Right lobe of liver (tissue), 6 donors: Measurements from ENCODE around the gene KCNQ1OT1. TPM values are rescaled to one million over a fixed set of nuclear protein-coding genes. Genes with fewer than 3 reads are reported as not detected.

Experiments used
- ATAC-seq, 4 donors: fragments of 200-7000 bp; cut with Tn5 transposase; one replicate each; pipeline ENCODE4 v1.9.1; 2020; ENCODE audit warnings: mild to moderate bottlenecking in 4 of 4, moderate library complexity in 4 of 4
- DNase-seq, 3 donors: peaks; one replicate each; pipeline ENCODE4 v3.0.0-alpha.2; 2020
- H3K27ac ChIP-seq, 3 donors: fragments of 200-600 bp; one replicate each; pipeline ENCODE4 v1.8.0; 2022
- H3K27me3 ChIP-seq, 2 donors: fragments of 200-600 bp; one replicate each; pipeline ENCODE4 v1.8.0; 2022
- H3K36me3 ChIP-seq, 4 donors: fragments of 200-600 bp; sonication (generic) in 1 of 4; one replicate each; pipeline versions ENCODE4 v1.5.1 to v1.8.0; 2017 to 2022; ENCODE audit warnings: control low read depth in 1 of 4
- H3K4me1 ChIP-seq, 4 donors: fragments of 200-600 bp; sonication (generic) in 1 of 4; one replicate each; pipeline versions ENCODE4 v1.5.1 to v1.8.0; 2017 to 2022; ENCODE audit warnings: control low read depth in 1 of 4
- H3K4me3 ChIP-seq, 3 donors: fragments of 200-600 bp; one replicate each; pipeline ENCODE4 v1.8.0; 2022
- H3K9me3 ChIP-seq, 4 donors: fragments of 200-600 bp; sonication (generic) in 1 of 4; one replicate each; pipeline versions ENCODE4 v1.5.1 to v1.8.0; 2017 to 2022; ENCODE audit warnings: control low read depth in 1 of 4
- POLR2A ChIP-seq: fragments of 450-650 bp; IDR thresholded peaks from one replicate; pipeline ENCODE4 v1.6.1; 2017; ENCODE audit warnings: antibody characterized with exemption, mild to moderate bottlenecking
- WGBS: methylation state at CpG from one replicate; pipeline ENCODE4 v1.1.6; 2018; ENCODE audit warnings: low coverage, low lambda C conversion rate; ENCODE audit not compliant: insufficient coverage; ENCODE audit errors: missing lambda C conversion rate; 5-methylcytosine and 5-hydroxymethylcytosine counted together
- intact Hi-C, 2 donors: fragments of 100-400 bp; cut with DNase I; formaldehyde crosslinking; loops; one replicate each; pipeline versions ENCODE4 v1.11.2 to v1.14.1; 2022
- total RNA-seq, 6 experiments: library from RNA; depleted of rRNA in 2 of 6; stranded (reverse); fragments of >200 nt in 2 of 6; fragmentation: NEBNext Ultra II Directional in 3 of 6; extraction: Animal tissue kit (Norgen Biotek cat#: 25700) in 3 of 6; gene quantifications; one replicate each; pipeline versions ENCODE4 v1.1.0 to v1.2.4, GENCODE V29; 2016 to 2023
- TF ChIP-seq, protein P1 (sequence below), 4 donors: fragments of 200-600 bp in 3 of 4; fragments of 450-650 bp in 1 of 4; IDR thresholded peaks; one replicate each; pipeline versions ENCODE4 v1.5.1 to v1.8.0; 2016 to 2022; ENCODE audit warnings: antibody characterized with exemption in 4 of 4, mild to moderate bottlenecking in 2 of 4
- donor health status: DM: no; HTN: yes; CAD: no.
- donor health status: DM: no; HTN: no; CAD: no.
- donor health status: DM: no; HTN: no; CAD: no.
- donor health status: DM: no; HTN: yes; CAD: no.
- donor health status: DM: no; HTN: yes; CAD: no.

KCNQ1OT1 gene
- total RNA-seq, 6 experiments from 2014 or later = 0.37 to 1.7 (median 0.60) TPM

DNA sequence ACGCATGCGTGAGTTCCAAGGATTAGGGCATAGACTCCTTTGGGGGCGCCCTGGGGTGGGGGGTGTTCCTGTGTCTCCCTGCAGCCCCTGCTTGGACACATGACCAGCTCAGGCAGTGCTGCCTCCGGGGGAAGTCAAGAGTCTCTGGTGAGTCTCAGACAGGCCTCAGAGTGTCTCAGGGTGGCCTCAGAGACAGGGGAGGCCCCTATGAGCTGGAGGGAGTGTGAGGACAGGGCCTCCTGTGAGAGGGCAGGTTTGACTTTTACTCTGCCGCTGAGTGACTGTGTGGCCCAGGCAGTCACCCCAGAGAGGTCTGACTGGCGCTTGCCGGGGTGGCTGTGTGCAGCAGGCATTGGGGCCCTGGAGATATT lies 41.2 kb upstream of the KCNQ1OT1 start:
- 62% methylated on average over 4 of the region's 7 CpGs for WGBS
- Histone ChIP-seq H3K36me3 (no peaks in the 10 kb centered on the region), H3K27me3 (no peaks in the 10 kb centered on the region), H3K9me3 (no peaks in the 10 kb centered on the region), H3K4me3 (no peak overlapping the region), H3K27ac (no peak overlapping the region), H3K4me1 (no peaks in the 10 kb centered on the region)
- DNase-seq = peak in 1 of 3 donors; percentile 40
- TF ChIP-seq, protein P1, sequence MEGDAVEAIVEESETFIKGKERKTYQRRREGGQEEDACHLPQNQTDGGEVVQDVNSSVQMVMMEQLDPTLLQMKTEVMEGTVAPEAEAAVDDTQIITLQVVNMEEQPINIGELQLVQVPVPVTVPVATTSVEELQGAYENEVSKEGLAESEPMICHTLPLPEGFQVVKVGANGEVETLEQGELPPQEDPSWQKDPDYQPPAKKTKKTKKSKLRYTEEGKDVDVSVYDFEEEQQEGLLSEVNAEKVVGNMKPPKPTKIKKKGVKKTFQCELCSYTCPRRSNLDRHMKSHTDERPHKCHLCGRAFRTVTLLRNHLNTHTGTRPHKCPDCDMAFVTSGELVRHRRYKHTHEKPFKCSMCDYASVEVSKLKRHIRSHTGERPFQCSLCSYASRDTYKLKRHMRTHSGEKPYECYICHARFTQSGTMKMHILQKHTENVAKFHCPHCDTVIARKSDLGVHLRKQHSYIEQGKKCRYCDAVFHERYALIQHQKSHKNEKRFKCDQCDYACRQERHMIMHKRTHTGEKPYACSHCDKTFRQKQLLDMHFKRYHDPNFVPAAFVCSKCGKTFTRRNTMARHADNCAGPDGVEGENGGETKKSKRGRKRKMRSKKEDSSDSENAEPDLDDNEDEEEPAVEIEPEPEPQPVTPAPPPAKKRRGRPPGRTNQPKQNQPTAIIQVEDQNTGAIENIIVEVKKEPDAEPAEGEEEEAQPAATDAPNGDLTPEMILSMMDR (IDR thresholded peaks at IDR 0.05) = no peak
- no peak for TF ChIP-seq POLR2A
- intact Hi-C loops = no loop called here
- ATAC-seq = peak in 1 of 4 donors; percentile 9

DNA sequence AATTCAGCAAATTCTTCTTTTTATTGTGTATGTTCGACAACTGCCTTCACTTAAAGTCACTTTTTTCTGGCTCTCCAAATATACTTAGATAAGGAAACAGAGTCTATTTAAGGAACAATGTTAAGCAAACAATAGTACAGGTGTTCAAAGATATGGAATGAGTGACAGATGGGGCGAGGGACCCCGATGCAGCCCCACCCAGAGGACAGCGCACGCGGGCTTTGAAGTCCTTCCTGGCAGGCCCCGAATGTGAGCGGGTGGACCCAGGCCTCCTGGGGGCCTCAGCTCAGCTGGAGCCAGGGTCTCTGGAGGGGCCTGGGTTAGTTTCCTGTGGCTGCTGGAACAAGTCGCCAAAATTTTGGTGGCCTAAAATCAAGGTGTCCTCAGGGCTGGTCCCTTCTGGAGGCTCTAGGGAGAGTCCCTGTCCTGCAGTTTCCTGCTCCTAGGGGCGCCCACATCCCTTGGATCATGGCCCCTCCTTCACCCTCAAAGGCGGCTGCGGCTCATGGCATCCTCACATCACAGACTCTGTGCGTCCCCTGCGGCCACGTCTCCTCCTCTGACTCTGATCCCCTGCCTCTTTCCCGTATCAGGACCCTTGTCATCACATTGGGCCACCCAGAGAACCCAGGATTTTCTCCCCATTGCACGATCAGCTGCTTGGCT lies 40.6 kb upstream of the KCNQ1OT1 start:
- no peaks in the 10 kb centered on the region for H3K36me3 ChIP-seq
- DNase-seq = peak in 1 of 3 donors; percentile 35
- no peak for TF ChIP-seq POLR2A
- TF ChIP-seq, protein P1 (IDR thresholded peaks at IDR 0.05) = no peak
- ATAC-seq = no peak
- WGBS = 79% methylated on average over 11 of the region's 17 CpGs
- no peak overlapping the region for H3K4me3 ChIP-seq
- H3K4me1 ChIP-seq = no peaks in the 10 kb centered on the region
- no peaks in the 10 kb centered on the region for H3K9me3 ChIP-seq
- no peak overlapping the region for H3K27ac ChIP-seq
- no peaks in the 10 kb centered on the region for H3K27me3 ChIP-seq
- intact Hi-C loops = no loop called here

DNA sequence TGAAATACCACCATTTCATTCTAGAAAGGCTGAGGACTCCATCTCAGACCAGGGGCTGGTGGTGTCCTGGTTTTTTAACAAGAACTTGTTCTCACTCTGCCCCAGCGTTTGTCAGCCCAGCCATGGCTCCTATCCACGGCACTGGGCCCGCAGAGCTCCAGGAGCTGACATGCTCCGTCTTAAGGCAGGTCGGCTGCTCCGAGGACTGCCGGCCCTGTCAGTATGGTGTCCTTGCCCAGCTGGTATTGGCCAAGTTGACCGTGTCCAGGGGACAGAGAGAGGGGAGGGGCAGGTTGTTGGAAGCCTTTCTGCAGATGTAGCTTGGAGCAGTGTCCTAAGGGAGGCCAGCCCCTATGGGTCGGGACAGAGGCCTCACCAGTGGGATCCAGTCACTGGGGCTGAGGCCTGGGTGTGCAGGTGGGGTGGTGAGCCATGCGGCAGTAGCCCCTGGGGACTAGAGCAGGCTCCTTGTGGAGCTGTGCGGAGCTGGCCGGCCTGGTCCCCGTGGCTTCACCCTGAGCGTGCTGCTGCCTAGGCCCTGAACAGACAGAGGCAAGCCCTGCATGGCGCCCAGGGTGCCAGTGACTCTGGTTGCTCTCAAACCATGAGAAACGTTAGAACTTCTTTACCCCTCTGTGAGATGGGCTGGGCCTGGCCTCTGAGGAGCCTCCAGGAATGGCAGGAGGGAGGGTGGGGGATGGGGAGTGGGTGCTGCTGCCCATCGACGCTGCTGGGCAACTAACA lies 39.9 kb upstream of the KCNQ1OT1 start:
- Histone ChIP-seq H3K27ac (no peak overlapping the region), H3K4me3 (no peak overlapping the region), H3K36me3 (no peaks in the 10 kb centered on the region), H3K9me3 (no peaks in the 10 kb centered on the region), H3K27me3 (no peaks in the 10 kb centered on the region), H3K4me1 (no peaks in the 10 kb centered on the region)
- peak in 1 of 3 donors; percentile 25 for DNase-seq
- 76% methylated on average over 3 of the region's 18 CpGs for WGBS
- TF ChIP-seq, protein P1 (IDR thresholded peaks at IDR 0.05) = no peak
- TF ChIP-seq POLR2A = no peak
- intact Hi-C loops = no loop called here
- ATAC-seq = no peak

DNA sequence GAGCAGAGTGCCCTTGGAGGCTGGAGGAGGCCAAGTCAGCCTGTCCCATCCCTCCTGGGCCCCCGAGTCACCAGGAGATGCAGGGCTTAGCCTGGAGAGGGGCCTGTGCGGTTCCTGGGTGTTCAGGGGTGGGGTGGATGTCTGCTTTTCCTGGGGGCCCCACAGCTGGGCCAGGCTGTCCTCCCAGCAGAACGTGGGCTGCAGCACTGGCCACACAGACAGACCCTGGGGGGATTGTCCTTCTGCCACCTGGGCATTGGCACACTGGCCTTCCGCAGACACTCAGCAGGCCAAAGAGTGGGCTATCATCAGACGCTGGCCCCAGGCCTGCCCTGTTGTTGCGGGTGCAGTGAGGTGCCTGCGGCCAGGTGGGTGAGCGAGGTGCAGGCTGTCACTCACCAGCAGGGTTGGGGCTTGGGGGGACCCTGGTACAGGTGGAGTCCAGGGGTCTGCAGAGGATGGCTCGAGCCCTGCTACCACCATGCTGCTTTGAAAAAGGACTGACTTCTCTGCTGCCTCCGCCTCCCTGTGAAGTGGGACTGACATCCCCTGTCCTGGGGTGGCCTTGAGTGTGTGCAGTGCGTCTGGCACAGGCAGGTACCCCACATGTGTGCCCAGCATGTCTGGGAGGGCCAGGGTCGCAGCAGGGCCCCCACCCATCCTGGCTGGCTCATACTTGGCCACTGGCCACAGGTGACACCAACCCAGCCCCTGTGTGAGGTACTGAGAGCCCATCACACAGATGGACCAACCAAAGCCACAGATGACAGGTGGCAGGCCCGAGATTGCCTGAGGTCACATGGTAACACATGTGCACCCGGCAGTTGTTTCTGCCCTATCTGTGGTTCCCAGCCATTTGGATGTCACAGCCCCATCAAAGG lies 39.0 kb upstream of the KCNQ1OT1 start:
- Histone ChIP-seq H3K27me3 (no peaks in the 10 kb centered on the region), H3K9me3 (no peaks in the 10 kb centered on the region), H3K4me1 (no peaks in the 10 kb centered on the region), H3K4me3 (no peak overlapping the region), H3K27ac (no peak overlapping the region), H3K36me3 (no peaks in the 10 kb centered on the region)
- DNase-seq = no peak
- no CpG with 5 or more reads among the region's 14 CpGs for WGBS
- TF ChIP-seq, protein P1 (IDR thresholded peaks at IDR 0.05) = no peak
- TF ChIP-seq POLR2A = no peak
- intact Hi-C loops = no loop called here
- ATAC-seq = no peak
